Activated CD4-positive, alpha-beta T cell treated with anti-CD3 and anti-CD28 coated beads for 36 hours (primary cell): ENCODE results near the gene SENP3. TPM values are rescaled to one million over a fixed set of nuclear protein-coding genes. Genes with fewer than 3 reads are reported as not detected.

Experiments
- ATAC-seq: fragments of 200-7000 bp; cut with Tn5 transposase; one replicate; pipeline ENCODE4 v1.10.0; 2021; ENCODE audit warnings: mild to moderate bottlenecking, moderate library complexity
- CTCF ChIA-PET: fragments of 350-600 bp; sonication (Branson Sonifier 250); formaldehyde crosslinking; loops from one replicate; lab custom pipeline; 2021; ENCODE audit warnings: antibody characterized with exemption; lab: Charles Lee
- POLR2A ChIA-PET: fragments of 350-600 bp; sonication (Branson Sonifier 250); formaldehyde crosslinking; loops from one replicate; lab custom pipeline; 2021; ENCODE audit warnings: antibody characterized with exemption, inconsistent platforms; lab: Charles Lee
- DNase-seq: peaks from one replicate; pipeline ENCODE4 v3.0.0-alpha.2; 2020
- H3K27ac Mint-ChIP-seq: one replicate; pipeline ENCODE4 v1.8.0; 2021; ENCODE audit warnings: mixed read lengths
- H3K27me3 Mint-ChIP-seq: one replicate; pipeline ENCODE4 v1.8.0; 2021; ENCODE audit warnings: mixed read lengths
- H3K36me3 Mint-ChIP-seq: one replicate; pipeline ENCODE4 v1.8.0; 2021; ENCODE audit warnings: low read depth, mixed read lengths
- H3K4me1 Mint-ChIP-seq: one replicate; pipeline ENCODE4 v1.8.0; 2021; ENCODE audit warnings: mixed read lengths
- H3K4me3 Mint-ChIP-seq: one replicate; pipeline ENCODE4 v1.8.0; 2021; ENCODE audit warnings: mild to moderate bottlenecking, moderate library complexity, mixed read lengths
- H3K9me3 Mint-ChIP-seq: one replicate; pipeline ENCODE4 v1.8.0; 2021; ENCODE audit warnings: low read depth, mixed read lengths
- intact Hi-C, 2 experiments: fragments of 100-400 bp; cut with DNase I in 1 of 2; cut with micrococcal nuclease in 1 of 2; formaldehyde crosslinking; loops; one replicate each; pipeline versions ENCODE4 v1.14.2 to v1.15.1; 2022 to 2024; cut with DNase I, micrococcal nuclease
- total RNA-seq, 2 experiments: library from RNA; stranded (reverse); gene quantifications; one replicate each; pipeline ENCODE4 v1.2.3, GENCODE V29; 2021

SENP3 gene
- total RNA-seq, 2 experiments from 2014 or later = 59.0 to 78.9 TPM

GRCh38 chr17:7576432-7576937 lies 14.8 kb downstream of the SENP3 start:
- ChIA-PET POLR2A (interaction anchor here (0.7 to 1.0 kb wide), 3 partner anchors 38 to 268 kb away, joined by 3 to 4 read pairs (median 3); partner anchors contain the start of gene FXR2), CTCF (interaction anchor here (0.7 to 1.7 kb wide), 4 partner anchors 12 to 179 kb away, joined by 3 to 9 read pairs (median 4); no protein-coding TSS in a partner anchor)
- Mint-ChIP-seq H3K27ac (peak overlapping the region; percentile 99), H3K4me1 (peaks cover 79% of the 10 kb centered on the region), H3K27me3 (no peaks in the 10 kb centered on the region), H3K4me3 (peak overlapping the region; percentile 94), H3K9me3 (no peaks in the 10 kb centered on the region), H3K36me3 (peaks cover 84% of the 10 kb centered on the region)
- DNase-seq = no peak
- ATAC-seq = no peak
- intact Hi-C loops = loop anchor here (10.0 kb wide), 2 partner anchors 532 to 578 kb away; partner anchors contain the start of genes PER1 (in 1 of the 2) and SLC16A11 (in 1 of the 2)

DNA sequence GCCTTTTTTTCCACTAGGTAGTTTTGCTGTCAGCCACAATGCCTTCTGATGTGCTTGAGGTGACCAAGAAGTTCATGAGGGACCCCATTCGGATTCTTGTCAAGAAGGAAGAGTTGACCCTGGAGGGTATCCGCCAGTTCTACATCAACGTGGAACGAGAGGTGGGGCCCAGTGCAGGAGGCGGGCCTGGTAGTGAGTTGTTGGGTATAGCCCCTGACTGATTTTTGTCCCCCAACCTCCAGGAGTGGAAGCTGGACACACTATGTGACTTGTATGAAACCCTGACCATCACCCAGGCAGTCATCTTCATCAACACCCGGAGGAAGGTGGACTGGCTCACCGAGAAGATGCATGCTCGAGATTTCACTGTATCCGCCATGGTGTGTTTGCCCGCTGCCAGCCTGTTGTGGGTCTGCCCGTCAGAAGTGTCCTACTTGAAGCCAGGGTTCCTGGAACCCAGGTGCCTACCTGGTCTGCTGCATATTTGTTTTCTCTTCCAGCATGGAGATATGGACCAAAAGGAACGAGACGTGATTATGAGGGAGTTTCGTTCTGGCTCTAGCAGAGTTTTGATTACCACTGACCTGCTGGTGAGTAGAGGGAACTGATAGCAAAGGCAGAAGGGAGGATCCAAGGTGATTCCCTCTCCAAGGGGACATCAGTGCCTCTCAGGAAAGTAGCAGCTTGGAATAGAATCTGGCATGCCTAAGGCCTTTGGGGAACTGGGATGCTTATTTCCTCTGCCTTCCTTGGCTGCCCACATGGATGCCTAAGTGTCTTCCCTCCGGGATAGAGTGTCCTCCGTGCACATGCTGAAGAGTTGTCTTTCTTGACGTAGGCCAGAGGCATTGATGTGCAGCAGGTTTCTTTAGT lies 15.8 kb downstream of the SENP3 start:
- CTCF ChIA-PET = interaction anchor here (0.7 to 1.5 kb wide), 2 partner anchors 82 to 141 kb away, joined by 3 to 4 read pairs; no protein-coding TSS in a partner anchor
- POLR2A ChIA-PET = interaction anchor here (0.6 to 3.9 kb wide), 2 partner anchors 84 to 110 kb away, joined by 3 to 25 read pairs; partner anchors contain the start of genes TP53 and WRAP53
- intact Hi-C loops = loop anchor here (10.0 kb wide), 2 partner anchors 533 to 577 kb away; partner anchors contain the start of genes PER1 (in 1 of the 2) and SLC16A11 (in 1 of the 2)
- H3K27me3 Mint-ChIP-seq = no peaks in the 10 kb centered on the region
- peaks cover 81% of the 10 kb centered on the region for H3K36me3 Mint-ChIP-seq
- peaks cover 82% of the 10 kb centered on the region for H3K4me1 Mint-ChIP-seq
- peak overlapping the region; percentile 94 for H3K4me3 Mint-ChIP-seq
- H3K27ac Mint-ChIP-seq = peak overlapping the region; percentile 99
- no peak for DNase-seq
- ATAC-seq = no peak
- H3K9me3 Mint-ChIP-seq = no peaks in the 10 kb centered on the region

DNA sequence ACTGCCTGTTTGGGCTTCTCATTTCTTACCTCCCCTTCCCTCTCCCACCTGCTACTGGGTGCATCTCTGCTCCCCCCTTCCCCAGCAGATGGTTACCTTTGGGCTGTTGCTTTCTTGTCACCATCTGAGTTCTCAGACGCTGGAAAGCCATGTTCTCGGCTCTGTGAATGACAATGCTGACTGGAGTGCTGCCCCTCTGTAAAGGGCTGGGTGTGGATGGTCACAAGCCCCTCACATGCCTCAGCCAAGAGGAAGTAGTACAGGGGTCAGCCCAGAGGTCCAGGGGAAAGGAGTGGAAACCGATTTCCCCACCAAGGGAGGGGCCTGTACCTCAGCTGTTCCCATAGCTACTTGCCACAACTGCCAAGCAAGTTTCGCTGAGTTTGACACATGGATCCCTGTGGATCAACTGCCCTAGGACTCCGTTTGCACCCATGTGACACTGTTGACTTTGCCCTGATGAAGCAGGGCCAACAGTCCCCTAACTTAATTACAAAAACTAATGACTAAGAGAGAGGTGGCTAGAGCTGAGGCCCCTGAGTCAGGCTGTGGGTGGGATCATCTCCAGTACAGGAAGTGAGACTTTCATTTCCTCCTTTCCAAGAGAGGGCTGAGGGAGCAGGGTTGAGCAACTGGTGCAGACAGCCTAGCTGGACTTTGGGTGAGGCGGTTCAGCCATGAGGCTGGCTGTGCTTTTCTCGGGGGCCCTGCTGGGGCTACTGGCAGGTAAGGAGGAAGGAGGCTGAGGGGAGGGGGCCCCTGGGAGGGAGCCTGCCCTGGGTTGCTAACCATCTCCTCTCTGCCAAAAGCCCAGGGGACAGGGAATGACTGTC lies 17.5 kb downstream of the SENP3 start, which contains the start of gene CD68:
CD68 (plus strand) TSS at position 638 of the 833 bp plus-strand sequence; CDS start at position 678, 40 bp downstream.
- DNase-seq = peak; percentile 86
- ChIA-PET CTCF (interaction anchor here (0.9 to 1.6 kb wide), 5 partner anchors 10 to 282 kb away, joined by 3 to 8 read pairs (median 5); partner anchors contain the start of gene SOX15), POLR2A (interaction anchor here (0.7 to 3.9 kb wide), 6 partner anchors 11 to 337 kb away, joined by 3 to 25 read pairs (median 3); partner anchors contain the start of genes GABARAP, SOX15, TP53 and WRAP53)
- H3K27me3 Mint-ChIP-seq = no peaks in the 10 kb centered on the region
- peak; percentile 73 for ATAC-seq
- H3K36me3 Mint-ChIP-seq = peaks cover 67% of the 10 kb centered on the region
- peaks cover 82% of the 10 kb centered on the region for H3K4me1 Mint-ChIP-seq
- peak within 1 kb of the TSS; percentile 94 for H3K27ac Mint-ChIP-seq
- peak within 1 kb of the TSS; percentile 56 for H3K4me3 Mint-ChIP-seq
- no peaks in the 10 kb centered on the region for H3K9me3 Mint-ChIP-seq
- intact Hi-C loops = loop anchor here (10.0 kb wide), 2 partner anchors 534 to 576 kb away; partner anchors contain the start of genes PER1 (in 1 of the 2) and SLC16A11 (in 1 of the 2)

DNA sequence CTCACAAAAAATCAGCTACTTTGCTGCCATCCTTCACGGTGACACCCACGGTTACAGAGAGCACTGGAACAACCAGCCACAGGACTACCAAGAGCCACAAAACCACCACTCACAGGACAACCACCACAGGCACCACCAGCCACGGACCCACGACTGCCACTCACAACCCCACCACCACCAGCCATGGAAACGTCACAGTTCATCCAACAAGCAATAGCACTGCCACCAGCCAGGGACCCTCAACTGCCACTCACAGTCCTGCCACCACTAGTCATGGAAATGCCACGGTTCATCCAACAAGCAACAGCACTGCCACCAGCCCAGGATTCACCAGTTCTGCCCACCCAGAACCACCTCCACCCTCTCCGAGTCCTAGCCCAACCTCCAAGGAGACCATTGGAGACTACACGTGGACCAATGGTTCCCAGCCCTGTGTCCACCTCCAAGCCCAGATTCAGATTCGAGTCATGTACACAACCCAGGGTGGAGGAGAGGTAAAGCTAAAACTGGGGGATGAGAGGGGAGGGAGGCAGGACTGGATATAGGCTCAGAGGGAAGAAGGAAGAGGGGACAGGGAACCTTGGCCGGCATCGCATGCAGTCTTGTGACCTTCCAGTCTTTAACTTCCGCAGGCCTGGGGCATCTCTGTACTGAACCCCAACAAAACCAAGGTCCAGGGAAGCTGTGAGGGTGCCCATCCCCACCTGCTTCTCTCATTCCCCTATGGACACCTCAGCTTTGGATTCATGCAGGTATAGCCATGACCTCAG lies 18.3 kb downstream of the SENP3 start:
- H3K27ac Mint-ChIP-seq = peak overlapping the region; percentile 94
- intact Hi-C loops = loop anchor here (5.0 to 10.0 kb wide), 3 partner anchors 352 to 575 kb away; partner anchors contain the start of genes CNTROB (in 1 of the 2), PER1 (in 1 of the 2), SLC16A11 (in 1 of the 2) and TRAPPC1 (in 1 of the 2)
- H3K4me3 Mint-ChIP-seq = peak overlapping the region; percentile 56
- ATAC-seq = no peak
- POLR2A ChIA-PET = interaction anchor here (0.6 to 3.9 kb wide), 8 partner anchors 10 to 338 kb away, joined by 3 to 25 read pairs (median 3); partner anchors contain the start of genes GABARAP, NEURL4, SOX15 and TP53
- peaks cover 80% of the 10 kb centered on the region for H3K4me1 Mint-ChIP-seq
- H3K36me3 Mint-ChIP-seq = peaks cover 64% of the 10 kb centered on the region
- H3K9me3 Mint-ChIP-seq = no peaks in the 10 kb centered on the region
- DNase-seq = peak; percentile 55
- H3K27me3 Mint-ChIP-seq = no peaks in the 10 kb centered on the region
- CTCF ChIA-PET = interaction anchor here (0.7 to 1.6 kb wide), 8 partner anchors 9 to 283 kb away, joined by 3 to 8 read pairs (median 4); partner anchors contain the start of genes SOX15 and TNFSF12

- Mint-ChIP-seq H3K27me3 (no peaks in the 10 kb centered on the region), H3K36me3 (peaks cover 59% of the 10 kb centered on the region), H3K4me3 (no peak overlapping the region), H3K27ac (peak overlapping the region; percentile 94), H3K4me1 (peaks cover 76% of the 10 kb centered on the region), H3K9me3 (no peaks in the 10 kb centered on the region)
- DNase-seq (no peak), ATAC-seq (no peak)
- ChIA-PET POLR2A (interaction anchor here (0.6 to 3.9 kb wide), 3 partner anchors 56 to 251 kb away, joined by 3 to 25 read pairs (median 5); partner anchors contain the start of genes NEURL4, TP53 and WRAP53), CTCF (interaction anchor here (0.6 to 1.6 kb wide), 6 partner anchors 21 to 284 kb away, joined by 3 to 5 read pairs (median 3); partner anchors contain the start of gene TNFSF12)
- intact Hi-C loops = loop anchor here in 1 of 2 experiments (5.0 kb wide), 1 partner anchor 351 kb away; the partner anchor contains the start of genes CNTROB and TRAPPC1
Observed at GRCh38 chr17:7580604-7581575, 19.2 kb downstream of the SENP3 start.

DNA sequence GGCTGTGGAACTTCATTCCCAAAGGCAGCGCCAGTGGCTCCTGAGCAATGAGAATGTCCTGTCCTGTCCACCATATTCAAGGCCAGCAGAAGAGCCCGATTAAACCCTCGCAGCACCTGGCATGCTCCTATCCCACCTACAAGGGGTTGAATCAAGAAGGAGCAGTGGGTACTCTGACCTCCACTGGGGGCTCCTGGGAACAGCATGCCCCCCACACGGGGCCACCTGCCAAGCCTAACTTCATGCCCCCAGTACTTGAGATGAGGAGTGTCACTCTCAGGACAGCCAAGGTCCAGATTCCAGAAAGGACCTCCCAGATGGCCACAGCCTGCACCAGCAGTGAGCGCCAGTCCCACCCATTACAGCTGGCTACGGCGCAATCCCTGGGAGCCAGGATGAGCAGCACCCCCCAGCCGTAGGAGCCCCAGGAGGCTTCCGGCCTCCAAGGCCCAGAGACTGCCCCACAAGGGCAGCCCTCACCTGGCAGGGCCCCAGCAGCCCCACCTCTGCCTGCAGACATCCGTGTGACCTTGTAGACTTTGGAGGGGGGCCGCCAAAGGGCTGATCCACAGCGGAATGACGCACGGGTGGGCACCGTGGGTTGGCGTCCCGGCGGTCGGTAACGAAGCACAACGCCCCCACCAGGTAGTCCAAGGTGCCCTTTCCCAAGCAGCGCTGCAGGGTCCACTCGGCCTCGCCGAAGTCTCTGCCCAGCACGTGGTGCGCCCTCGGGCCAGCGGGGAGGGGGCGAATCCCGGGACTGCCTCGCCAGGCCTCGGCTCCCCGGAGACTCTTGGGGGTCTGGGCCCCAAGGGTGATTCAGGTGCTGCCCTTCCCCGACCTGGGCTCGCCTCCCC lies 20.9 kb downstream of the SENP3 start:
- ATAC-seq (no peak), DNase-seq (no peak)
- H3K27ac Mint-ChIP-seq = peak overlapping the region; percentile 100
- ChIA-PET CTCF (interaction anchor here (1.0 to 3.4 kb wide), 5 partner anchors 22 to 227 kb away, joined by 3 to 30 read pairs (median 5); partner anchors contain the start of genes SENP3 and TMEM102), POLR2A (interaction anchor here (0.8 to 3.0 kb wide), 7 partner anchors 7 to 253 kb away, joined by 3 to 43 read pairs (median 11); partner anchors contain the start of genes FXR2, POLR2A, TP53 and WRAP53)
- H3K36me3 Mint-ChIP-seq = peaks cover 45% of the 10 kb centered on the region
- no peaks in the 10 kb centered on the region for H3K27me3 Mint-ChIP-seq
- peak overlapping the region; percentile 82 for H3K4me3 Mint-ChIP-seq
- intact Hi-C loops = loop anchor here (1.0 to 5.0 kb wide), 9 partner anchors 10 to 350 kb away; partner anchors contain the start of genes CNTROB (in 1 of the 2), NAA38 (in 1 of the 2), POLR2A (in 1 of the 2) and SENP3 (in 1 of the 2)
- H3K9me3 Mint-ChIP-seq = no peaks in the 10 kb centered on the region
- H3K4me1 Mint-ChIP-seq = peaks cover 64% of the 10 kb centered on the region

DNA sequence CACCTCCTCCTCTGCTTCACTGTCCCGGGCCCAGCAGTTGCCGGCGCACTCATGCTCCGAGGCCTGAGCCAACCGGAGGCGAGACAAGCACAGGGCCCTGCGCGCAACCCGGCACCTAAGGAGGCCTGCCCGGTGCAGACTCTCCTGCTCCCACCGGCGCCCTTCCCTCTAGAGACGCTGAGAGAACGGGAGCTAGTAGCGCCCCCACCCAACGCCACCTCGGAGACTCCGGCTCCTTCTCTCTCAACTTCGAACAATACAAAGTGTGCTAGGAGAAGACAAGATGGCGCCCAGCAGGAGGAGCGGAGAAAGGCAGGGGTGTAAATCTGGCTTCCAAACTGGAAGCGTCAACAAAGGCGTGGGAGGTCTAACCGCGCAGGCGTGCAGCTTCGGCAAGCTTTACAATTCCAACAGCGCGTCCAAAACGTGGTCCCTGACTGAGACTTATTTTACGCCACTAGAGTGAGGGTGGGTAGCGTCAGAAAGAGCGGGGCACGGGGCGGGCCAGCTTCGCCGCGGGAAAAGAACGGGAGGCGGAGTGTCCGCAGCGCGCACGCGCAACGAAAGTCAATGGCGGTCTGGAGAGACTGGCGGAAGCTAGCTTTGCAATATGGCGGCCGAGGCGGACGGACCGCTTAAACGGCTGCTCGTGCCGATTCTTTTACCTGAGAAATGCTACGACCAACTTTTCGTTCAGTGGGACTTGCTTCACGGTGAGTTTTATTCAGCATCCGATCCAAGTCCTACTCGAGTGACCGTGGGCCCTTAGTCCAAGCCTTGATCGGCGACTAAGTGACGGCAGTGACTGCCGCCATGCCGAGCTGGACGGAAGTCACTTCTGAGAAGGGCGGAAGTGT lies 21.8 kb downstream of the SENP3 start, which contains the start of gene MPDU1:
MPDU1 (plus strand) TSS at position 600 of the 857 bp plus-strand sequence; CDS start at position 611, 11 bp downstream.
- Mint-ChIP-seq H3K4me1 (peaks cover 56% of the 10 kb centered on the region), H3K9me3 (no peaks in the 10 kb centered on the region), H3K4me3 (peak within 1 kb of the TSS; percentile 82), H3K27me3 (no peaks in the 10 kb centered on the region), H3K36me3 (peaks cover 43% of the 10 kb centered on the region), H3K27ac (peak within 1 kb of the TSS; percentile 100)
- CTCF ChIA-PET = interaction anchor here (0.8 to 3.4 kb wide), 9 partner anchors 9 to 232 kb away, joined by 3 to 30 read pairs (median 7); partner anchors contain the start of genes FXR2, SENP3, TMEM102 and TP53
- POLR2A ChIA-PET = interaction anchor here (0.5 to 3.0 kb wide), 15 partner anchors 8 to 420 kb away, joined by 3 to 43 read pairs (median 5); partner anchors contain the start of genes FXR2, POLR2A, TMEM102 and TP53
- intact Hi-C loops = loop anchor here (1.0 to 5.0 kb wide), 12 partner anchors 11 to 349 kb away; partner anchors contain the start of genes FXR2 (in 2 of the 2), CNTROB (in 1 of the 2), NAA38 (in 1 of the 2) and POLR2A (in 1 of the 2)
- ATAC-seq = peak; percentile 77
- peak; percentile 98 for DNase-seq
